ENCODE measurements around the gene MRPS5. TPM values are rescaled to one million over a fixed set of nuclear protein-coding genes. Genes with fewer than 3 reads are reported as not detected.

Gene MRPS5
- total and polyA plus RNA-seq, 7 experiments from 2014 or later: 26.3 to 72.9 (median 41.5) TPM

DNA sequence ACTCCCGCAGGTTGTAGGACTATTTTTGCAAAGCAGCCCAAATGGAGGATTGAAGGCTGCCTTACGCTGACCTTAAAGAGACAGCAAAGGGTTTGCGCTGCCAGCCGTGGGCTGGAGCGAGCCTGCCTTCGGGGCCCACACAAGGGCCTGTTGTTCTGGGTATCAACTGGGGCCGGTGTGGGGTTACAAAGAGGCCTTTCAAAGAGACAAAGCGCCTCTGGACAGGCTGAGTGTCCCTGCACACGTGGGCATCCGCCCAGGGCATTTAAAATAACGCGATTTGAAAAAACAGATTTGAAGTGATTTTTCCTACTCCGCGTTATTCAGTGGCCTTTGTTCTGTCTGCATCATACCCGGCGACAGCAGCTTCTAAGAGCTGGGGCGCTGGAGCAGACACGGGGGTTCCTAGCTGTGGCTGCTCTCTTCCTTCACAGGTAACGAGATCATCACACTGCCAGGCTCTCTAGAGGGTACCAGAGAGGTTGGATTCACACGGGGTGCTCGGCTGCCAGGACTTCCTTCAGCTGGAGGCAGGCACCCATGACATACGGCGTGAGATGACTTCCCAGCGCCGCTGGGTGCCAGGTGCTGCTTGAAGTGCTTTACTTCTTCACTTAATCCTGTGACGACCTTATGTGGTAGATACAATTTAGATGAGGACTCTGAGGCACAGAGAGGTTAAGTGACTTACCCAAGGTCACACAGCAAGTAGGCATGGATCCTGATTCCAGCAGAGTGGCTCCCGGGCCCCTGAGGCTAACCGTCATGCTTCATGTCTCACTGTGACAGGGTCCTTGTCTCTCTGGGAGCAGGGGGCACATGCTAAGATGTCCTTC lies 63.9 kb downstream of the MRPS5 start:
- peaks cover 39 to 84% (median 80%) of the 10 kb centered on the region in 7 donors for H3K4me1 Mint-ChIP-seq
- Histone ChIP-seq H3K27me3 (ENCODE audit: control insufficient read depth in 2 of 2, insufficient read depth in 2 of 2, low read length in 2 of 2) (no peaks in the 10 kb centered on the region), H3K36me3 (ENCODE audit: control insufficient read depth in 2 of 3, insufficient read depth in 3 of 3, low read length in 3 of 3) (peaks cover 0 to 1% (median 0%) of the 10 kb centered on the region in 3 experiments), H3K27ac (ENCODE audit: low read depth, low read length) (no peak overlapping the region), H3K9me3 (ENCODE audit: control insufficient read depth in 2 of 3, low read length in 3 of 3) (no peaks in the 10 kb centered on the region), H3K4me1 (ENCODE audit: control insufficient read depth in 2 of 2, insufficient read depth in 2 of 2, low read length in 2 of 2) (peaks cover 0 to 62% of the 10 kb centered on the region in 2 donors), H3K4me3 (ENCODE audit: low read length) (no peak overlapping the region)
- CTCF ChIA-PET: interaction anchor here (1.3 to 8.9 kb wide), 2 partner anchors 19 to 35 kb away, joined by 5 to 163 read pairs; no protein-coding TSS in a partner anchor
- H3K4me3 Mint-ChIP-seq: peak overlapping the region in 3 of 10 donors; percentile 18 to 58 (median 49)
- H3K36me3 Mint-ChIP-seq: peaks cover 0 to 29% (median 16%) of the 10 kb centered on the region in 5 donors
- POLR2A ChIA-PET: interaction anchor here (0.9 to 21.6 kb wide), 5 partner anchors 8 to 31 kb away, joined by 3 to 581 read pairs (median 6); partner anchors contain the start of gene MAL
- intact Hi-C loops (cut with micrococcal nuclease): no loop called here
- H3K9me3 Mint-ChIP-seq: no peaks in the 10 kb centered on the region
- DNase-seq (peak in 1 of 9 donors; percentile 8), ATAC-seq (no peak)
- no peaks in the 10 kb centered on the region for H3K27me3 Mint-ChIP-seq
- H3K27ac Mint-ChIP-seq: peak overlapping the region in 8 of 9 donors; percentile 51 to 72 (median 62)

DNA sequence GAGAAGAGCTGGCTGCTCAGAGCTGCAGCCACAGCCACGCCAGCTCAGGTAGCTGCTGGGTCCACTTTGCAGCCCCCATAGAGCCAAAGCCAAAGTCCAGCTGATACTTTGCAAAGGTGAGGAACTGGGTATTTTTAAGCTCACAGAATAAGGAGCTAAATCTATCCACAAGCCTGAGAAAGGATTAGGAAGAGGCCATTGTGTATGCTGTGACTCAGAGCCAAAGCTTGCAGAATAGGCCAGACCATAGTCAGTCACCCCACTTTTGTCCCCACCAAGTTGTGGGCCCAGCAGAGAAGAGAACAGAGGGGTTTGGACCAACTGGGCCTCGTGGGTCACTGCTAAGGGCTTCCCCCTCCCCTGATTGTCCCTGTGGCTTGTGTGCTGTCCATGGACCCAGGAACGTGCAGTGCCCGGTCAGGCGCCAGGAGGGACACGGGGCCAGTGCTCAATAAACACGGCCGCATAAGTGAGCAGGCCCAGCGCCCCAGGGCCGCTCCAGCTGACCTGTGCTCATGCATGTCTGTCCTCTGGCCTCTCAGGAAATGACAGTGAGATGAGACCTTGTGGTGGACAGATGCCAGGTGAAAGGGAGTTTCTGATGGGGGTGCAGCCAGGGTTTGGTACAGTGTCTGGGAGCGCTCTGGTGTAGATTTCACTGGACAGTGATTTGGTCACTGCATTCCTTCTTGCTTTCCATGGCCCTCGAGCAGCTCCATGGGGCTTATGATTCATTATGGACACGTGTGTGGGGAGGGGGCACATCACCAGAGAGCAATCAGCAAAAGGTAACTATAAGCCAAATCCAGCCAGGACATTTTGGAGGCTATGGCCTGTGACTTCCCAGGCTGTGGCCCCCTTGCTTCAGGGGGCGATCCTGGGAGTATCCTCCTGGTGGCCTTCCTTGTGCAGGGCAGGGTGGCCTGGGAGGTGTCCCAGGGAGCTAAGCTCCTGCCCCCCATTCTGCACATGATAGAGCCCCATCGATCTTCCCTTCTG lies 64.8 kb downstream of the MRPS5 start:
- Histone ChIP-seq H3K4me3 (ENCODE audit: low read length) (no peak overlapping the region), H3K9me3 (ENCODE audit: control insufficient read depth in 2 of 3, low read length in 3 of 3) (no peaks in the 10 kb centered on the region), H3K27me3 (ENCODE audit: control insufficient read depth in 2 of 2, insufficient read depth in 2 of 2, low read length in 2 of 2) (no peaks in the 10 kb centered on the region), H3K27ac (ENCODE audit: low read depth, low read length) (no peak overlapping the region), H3K4me1 (ENCODE audit: control insufficient read depth in 2 of 2, insufficient read depth in 2 of 2, low read length in 2 of 2) (peaks cover 0 to 62% of the 10 kb centered on the region in 2 donors), H3K36me3 (ENCODE audit: control insufficient read depth in 2 of 3, insufficient read depth in 3 of 3, low read length in 3 of 3) (peaks cover 0 to 11% (median 5%) of the 10 kb centered on the region in 3 experiments)
- ChIA-PET POLR2A (interaction anchor here (0.9 to 21.6 kb wide), 8 partner anchors 6 to 30 kb away, joined by 3 to 581 read pairs (median 8); partner anchors contain the start of gene MAL), CTCF (interaction anchor here (1.3 to 8.9 kb wide), 3 partner anchors 20 to 34 kb away, joined by 5 to 163 read pairs (median 65); partner anchors contain the start of gene MAL)
- H3K36me3 Mint-ChIP-seq: peaks cover 0 to 33% (median 21%) of the 10 kb centered on the region in 5 donors
- peak overlapping the region in 2 of 10 donors; percentile 24 to 76 for H3K4me3 Mint-ChIP-seq
- no peaks in the 10 kb centered on the region for H3K9me3 Mint-ChIP-seq
- H3K4me1 Mint-ChIP-seq: peaks cover 31 to 84% (median 80%) of the 10 kb centered on the region in 7 donors
- DNase-seq (no peak), ATAC-seq (no peak)
- H3K27ac Mint-ChIP-seq: peak overlapping the region in 8 of 9 donors; percentile 30 to 91 (median 88)
- intact Hi-C loops (cut with micrococcal nuclease): no loop called here
- no peaks in the 10 kb centered on the region for H3K27me3 Mint-ChIP-seq

GRCh38 chr2:95056044-95056443 lies 65.6 kb downstream of the MRPS5 start:
- H3K9me3 Mint-ChIP-seq: no peaks in the 10 kb centered on the region

DNA sequence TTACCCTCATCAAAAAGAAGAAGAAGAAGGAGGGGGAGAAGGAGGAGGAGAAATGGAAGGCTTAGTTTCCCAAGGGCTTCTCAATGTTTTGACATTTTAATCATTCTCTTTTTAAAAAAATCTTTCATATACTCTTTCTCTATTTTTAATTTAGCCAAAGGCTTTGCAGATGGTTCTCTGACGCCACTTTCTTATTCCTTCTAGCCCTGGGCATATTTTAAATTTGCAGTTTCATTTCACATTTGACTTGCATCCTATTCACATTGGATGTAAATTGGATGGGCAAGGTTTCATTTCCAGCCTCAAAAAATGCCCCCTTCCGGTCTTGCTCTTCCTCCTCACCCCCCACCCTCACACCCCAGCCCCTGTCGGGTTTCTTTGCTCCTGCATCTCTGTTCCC lies 66.3 kb downstream of the MRPS5 start:
- no peak overlapping the region for H3K4me3 ChIP-seq (ENCODE audit: low read length)
- H3K4me1 Mint-ChIP-seq: peaks cover 32 to 84% (median 81%) of the 10 kb centered on the region in 7 donors
- peak overlapping the region; percentile 18 to 76 (median 42) for H3K4me3 Mint-ChIP-seq
- intact Hi-C loops (cut with micrococcal nuclease): loop anchor here in 1 of 2 donors (1.0 kb wide), 1 partner anchor 13 kb away; no protein-coding TSS in a partner anchor
- POLR2A ChIA-PET: interaction anchor here (1.6 to 21.6 kb wide), 7 partner anchors 8 to 28 kb away, joined by 5 to 581 read pairs (median 9); partner anchors contain the start of gene MAL
- H3K36me3 ChIP-seq (ENCODE audit: control insufficient read depth in 2 of 3, insufficient read depth in 3 of 3, low read length in 3 of 3): peaks cover 0 to 22% (median 8%) of the 10 kb centered on the region in 3 experiments
- ATAC-seq (no peak), DNase-seq (no peak)
- no peaks in the 10 kb centered on the region for H3K9me3 Mint-ChIP-seq
- peak overlapping the region; percentile 60 to 91 (median 87) for H3K27ac Mint-ChIP-seq
- no peaks in the 10 kb centered on the region for H3K9me3 ChIP-seq (ENCODE audit: control insufficient read depth in 2 of 3, low read length in 3 of 3)
- CTCF ChIA-PET: interaction anchor here (1.4 to 8.9 kb wide), 4 partner anchors 9 to 69 kb away, joined by 6 to 163 read pairs (median 36); partner anchors contain the start of gene MAL
- peaks cover 0 to 46% (median 34%) of the 10 kb centered on the region in 5 donors for H3K36me3 Mint-ChIP-seq
- peak overlapping the region; percentile 41 for H3K27ac ChIP-seq (ENCODE audit: low read depth, low read length)
- peaks cover 0 to 68% of the 10 kb centered on the region in 2 donors for H3K4me1 ChIP-seq (ENCODE audit: control insufficient read depth in 2 of 2, insufficient read depth in 2 of 2, low read length in 2 of 2)
- no peaks in the 10 kb centered on the region for H3K27me3 ChIP-seq (ENCODE audit: control insufficient read depth in 2 of 2, insufficient read depth in 2 of 2, low read length in 2 of 2)
- H3K27me3 Mint-ChIP-seq: no peaks in the 10 kb centered on the region

More at GRCh38 chr2:95056044-95056443, 65.6 kb downstream of the MRPS5 start:
- H3K4me3 ChIP-seq (ENCODE audit: low read length): no peak overlapping the region
- ChIA-PET POLR2A (interaction anchor here (0.9 to 21.6 kb wide), 8 partner anchors 7 to 29 kb away, joined by 3 to 581 read pairs (median 8); partner anchors contain the start of gene MAL), CTCF (interaction anchor here (6.3 to 8.9 kb wide), 2 partner anchors 21 to 32 kb away, joined by 65 to 163 read pairs; partner anchors contain the start of gene MAL)
- no peaks in the 10 kb centered on the region for H3K27me3 ChIP-seq (ENCODE audit: control insufficient read depth in 2 of 2, insufficient read depth in 2 of 2, low read length in 2 of 2)
- peak overlapping the region; percentile 41 for H3K27ac ChIP-seq (ENCODE audit: low read depth, low read length)
- peaks cover 0 to 62% of the 10 kb centered on the region in 2 donors for H3K4me1 ChIP-seq (ENCODE audit: control insufficient read depth in 2 of 2, insufficient read depth in 2 of 2, low read length in 2 of 2)
- Mint-ChIP-seq H3K27ac (peak overlapping the region; percentile 60 to 91 (median 87)), H3K4me3 (peak overlapping the region in 7 of 10 donors; percentile 17 to 76 (median 39)), H3K27me3 (no peaks in the 10 kb centered on the region), H3K4me1 (peaks cover 28 to 84% (median 80%) of the 10 kb centered on the region in 7 donors), H3K36me3 (peaks cover 0 to 40% (median 28%) of the 10 kb centered on the region in 5 donors)
- no peak for ATAC-seq
- no peaks in the 10 kb centered on the region for H3K9me3 ChIP-seq (ENCODE audit: control insufficient read depth in 2 of 3, low read length in 3 of 3)
- peaks cover 0 to 14% (median 8%) of the 10 kb centered on the region in 3 experiments for H3K36me3 ChIP-seq (ENCODE audit: control insufficient read depth in 2 of 3, insufficient read depth in 3 of 3, low read length in 3 of 3)
- no peak for DNase-seq
- intact Hi-C loops (cut with micrococcal nuclease): no loop called here

DNA sequence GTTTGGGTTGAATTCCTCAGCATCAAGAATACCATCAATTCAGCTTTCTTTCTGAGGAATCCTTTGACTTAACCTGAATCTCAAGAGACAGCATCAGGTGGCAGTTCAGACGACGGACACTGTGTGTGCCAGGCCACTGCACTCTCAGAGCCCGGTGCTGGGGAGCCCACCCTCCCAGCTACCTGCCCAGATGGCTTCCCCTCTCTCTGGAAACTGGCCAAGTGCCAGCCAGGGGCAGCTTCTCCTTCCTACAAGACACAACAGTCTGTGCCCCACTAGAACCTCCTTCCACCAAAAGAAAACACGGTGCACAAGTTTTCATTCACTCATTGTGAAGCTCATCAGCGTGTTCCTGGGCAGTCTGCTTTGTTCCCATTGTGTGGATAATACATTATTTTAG lies 67.6 kb downstream of the MRPS5 start:
- intact Hi-C loops (cut with micrococcal nuclease): no loop called here
- ATAC-seq (no peak), DNase-seq (no peak)
- Mint-ChIP-seq H3K27ac (peak overlapping the region; percentile 76 to 98 (median 90)), H3K4me3 (peak overlapping the region in 8 of 10 donors; percentile 10 to 76 (median 50)), H3K4me1 (peaks cover 29 to 91% (median 87%) of the 10 kb centered on the region in 7 donors), H3K9me3 (no peaks in the 10 kb centered on the region), H3K27me3 (no peaks in the 10 kb centered on the region), H3K36me3 (peaks cover 0 to 55% (median 39%) of the 10 kb centered on the region in 5 donors)
- H3K4me1 ChIP-seq (ENCODE audit: control insufficient read depth in 2 of 2, insufficient read depth in 2 of 2, low read length in 2 of 2): peaks cover 0 to 70% of the 10 kb centered on the region in 2 donors
- H3K4me3 ChIP-seq (ENCODE audit: low read length): no peak overlapping the region
- H3K36me3 ChIP-seq (ENCODE audit: control insufficient read depth in 2 of 3, insufficient read depth in 3 of 3, low read length in 3 of 3): peaks cover 0 to 35% (median 10%) of the 10 kb centered on the region in 3 experiments
- no peaks in the 10 kb centered on the region for H3K9me3 ChIP-seq (ENCODE audit: control insufficient read depth in 2 of 3, low read length in 3 of 3)
- H3K27me3 ChIP-seq (ENCODE audit: control insufficient read depth in 2 of 2, insufficient read depth in 2 of 2, low read length in 2 of 2): no peaks in the 10 kb centered on the region
- ChIA-PET POLR2A (interaction anchor here (0.7 to 21.6 kb wide), 9 partner anchors 9 to 68 kb away, joined by 3 to 581 read pairs (median 8); partner anchors contain the start of genes MAL and MRPS5), CTCF (interaction anchor here (0.7 to 8.9 kb wide), 14 partner anchors 9 to 68 kb away, joined by 3 to 163 read pairs (median 6); partner anchors contain the start of gene MAL)
- H3K27ac ChIP-seq (ENCODE audit: low read depth, low read length): peak overlapping the region; percentile 62
